ENCODE data around the gene CANT1. TPM values are rescaled to one million over a fixed set of nuclear protein-coding genes. Genes with fewer than 3 reads are reported as not detected.

CANT1 gene
- total RNA-seq, 1 experiment from 2014 or later: 33.0 TPM

DNA sequence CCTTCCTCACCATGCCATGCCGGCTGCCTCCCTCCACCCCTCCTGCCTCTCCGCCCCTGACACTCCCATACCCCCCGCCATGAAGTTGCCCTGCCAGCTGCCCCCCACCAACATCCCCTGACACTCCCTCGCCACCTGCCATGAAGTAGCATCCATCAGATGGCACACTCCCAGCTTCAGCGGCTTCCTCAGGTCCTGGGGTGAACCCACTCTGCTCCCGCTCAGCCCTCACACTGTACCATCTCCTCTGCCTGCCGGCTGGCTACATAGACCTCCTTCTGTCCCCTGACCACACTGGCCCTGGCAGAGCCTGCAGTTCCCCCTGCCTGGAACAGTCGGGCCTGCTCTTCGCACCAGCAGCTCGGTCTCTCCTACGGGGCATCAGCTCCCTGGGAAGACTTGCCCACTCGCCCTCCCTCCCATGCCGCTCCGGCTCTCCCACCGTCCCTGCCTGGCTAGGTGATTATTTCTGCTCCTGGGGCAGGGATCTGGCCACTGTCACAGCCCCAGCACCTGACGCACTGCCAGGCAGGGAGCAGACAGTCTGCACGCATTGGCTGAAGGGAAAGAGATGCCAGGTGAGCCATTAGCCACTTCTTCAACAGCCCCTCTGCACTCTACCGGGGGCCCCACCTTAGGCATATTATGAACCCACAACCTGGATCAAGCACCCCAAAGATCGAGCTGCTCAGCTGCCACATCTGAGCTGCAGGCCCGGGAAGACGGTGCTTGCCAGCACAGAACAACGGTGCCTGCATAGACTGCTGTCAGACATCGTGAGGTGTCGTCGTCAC, 9.0 kb downstream of the CANT1 start:
- Histone ChIP-seq H3K9me3 (ENCODE audit: control insufficient read depth, low read depth, low read length) (no peaks in the 10 kb centered on the region), H2AFZ (ENCODE audit: low read length) (no peak overlapping the region), H4K20me1 (ENCODE audit: control insufficient read depth, insufficient read depth, insufficient read length) (no peaks in the 10 kb centered on the region), H2BK15ac (ENCODE audit: low read depth, low read length) (no peak overlapping the region), H3K4me1 (ENCODE audit: insufficient read depth, low read length) (no peaks in the 10 kb centered on the region), H3K18ac (ENCODE audit: insufficient read length, low read depth, low read length) (no peak overlapping the region), H3K79me1 (ENCODE audit: insufficient read depth, low read depth, low read length, poor library complexity, severe bottlenecking) (no peaks in the 10 kb centered on the region), H4K91ac (ENCODE audit: insufficient read length, low read depth, low read length) (no peak overlapping the region), H4K8ac (replicated peaks; ENCODE audit: insufficient read length, low read depth, low read length) (no peak overlapping the region), H3T11ph (ENCODE audit: low read length) (no peak overlapping the region), H3K79me2 (ENCODE audit: insufficient read depth, low read length) (0 out of 2 replicates have a peak, but pooled peaks cover 2% of the 10 kb centered on the region), H3K27me3 (ENCODE audit: insufficient read depth, low read length) (peaks cover 13% of the 10 kb centered on the region), H3K23me2 (ENCODE audit: insufficient read length, low read depth, low read length, poor library complexity, severe bottlenecking) (no peaks in the 10 kb centered on the region), H2AK5ac (ENCODE audit: insufficient read length, low read length) (no peak overlapping the region), H3K4me2 (ENCODE audit: insufficient read depth, insufficient read length, low read length) (no peak overlapping the region), H3K14ac (ENCODE audit: insufficient read depth, low read length) (no peak overlapping the region), H3K23ac (ENCODE audit: insufficient read length, low read depth, low read length) (no peak overlapping the region), H2BK120ac (ENCODE audit: low read depth, low read length, poor library complexity, severe bottlenecking) (no peak overlapping the region), H2BK20ac (ENCODE audit: low read depth, low read length, poor library complexity, severe bottlenecking) (no peak overlapping the region), H3K4ac (ENCODE audit: low read depth, low read length) (no peak overlapping the region), H3K9ac (ENCODE audit: extremely low read depth, insufficient read length, low read length) (no peak overlapping the region), H3K56ac (ENCODE audit: insufficient read length, low read depth, low read length) (no peak overlapping the region), H4K5ac (ENCODE audit: insufficient read length, low read depth, low read length) (no peak overlapping the region), H2BK5ac (ENCODE audit: insufficient read length, low read length) (no peak overlapping the region), H3K27ac (ENCODE audit: insufficient read length, low read depth, low read length) (no peak overlapping the region), H2BK12ac (ENCODE audit: insufficient read length, low read depth, low read length) (no peak overlapping the region)
- Mint-ChIP-seq H3K36me3 (ENCODE audit: insufficient read depth in 1 of 3, low read depth in 3 of 3) (peaks cover 5 to 46% (median 18%) of the 10 kb centered on the region in 3 experiments; a peak in 6 of 7 replicates), H3K4me1 (no peaks in the 10 kb centered on the region), H3K4me3 (no peak overlapping the region), H3K27me3 (ENCODE audit: low read depth) (peaks cover 75% of the 10 kb centered on the region), H3K27ac (no peak overlapping the region), H3K9me3 (no peaks in the 10 kb centered on the region)
- WGBS (ENCODE audit: extremely low coverage, insufficient read length, low lambda C conversion rate): no CpG with 5 or more reads among the region's 25 CpGs
- no peak for DNase-seq
- TF ChIP-seq CTCF (conservative IDR thresholded peaks at IDR 0.05): no peak
